ENCODE data around the gene RABGAP1L.

- no peak for TF ChIP-seq CTCF (IDR thresholded peaks at IDR 0.05; ENCODE audit: low read depth, low read length, missing input control)
- no peak for TF ChIP-seq RAD21 (IDR thresholded peaks at IDR 0.05)
- TF ChIP-seq FOXA1 (IDR thresholded peaks at IDR 0.05), result no peak
- TF ChIP-seq MAX (IDR thresholded peaks at IDR 0.05), result no peak
- no peak for TF ChIP-seq YY1 (IDR thresholded peaks at IDR 0.05)
- TF ChIP-seq HNF4G (IDR thresholded peaks at IDR 0.05), result no peak
- no peak for TF ChIP-seq EGR1 (IDR thresholded peaks at IDR 0.05; ENCODE audit: low read depth in 2 of 2)
- TF ChIP-seq HNF4A (conservative IDR thresholded peaks at IDR 0.05), result no peak
- TF ChIP-seq RXRA (IDR thresholded peaks at IDR 0.05), result no peak
- no peak for TF ChIP-seq TAF1 (conservative IDR thresholded peaks at IDR 0.05)
- no peak for TF ChIP-seq SP1 (IDR thresholded peaks at IDR 0.05)
- no peak for TF ChIP-seq REST (IDR thresholded peaks at IDR 0.05)
Measured at GRCh38 chr1:174352883-174353608, 193.7 kb downstream of the RABGAP1L start.

Measured in liver (tissue), 3 donors.